Brain microvascular endothelial cell (primary cell): ENCODE results near the gene TFCP2L1.

Source experiments
- DNase-seq: peaks from one replicate; pipeline ENCODE4 v3.0.0-alpha.2; 2020
- H3K27ac ChIP-seq: fragments of 250-450 bp; sonication (Bioruptor Pico); 2 replicates; pipeline ENCODE4 v1.5.1; 2020; ENCODE audit warnings: mild to moderate bottlenecking, moderate library complexity
- H3K27me3 ChIP-seq: fragments of 250-450 bp; sonication (Bioruptor Pico); replicated peaks from 2 replicates; pipeline ENCODE4 v1.5.1; 2020; ENCODE audit warnings: mild to moderate bottlenecking
- H3K36me3 ChIP-seq: fragments of 250-450 bp; sonication (Bioruptor Pico); replicated peaks from 2 replicates; pipeline ENCODE4 v1.5.1; 2020; ENCODE audit warnings: mild to moderate bottlenecking
- H3K4me3 ChIP-seq: 2 replicates; pipeline ENCODE4 v1.5.1; 2011; ENCODE audit warnings: low read depth, mild to moderate bottlenecking, control low read depth, low read length, moderate library complexity
- CTCF ChIP-seq: IDR thresholded peaks from 2 replicates; pipeline ENCODE4 v1.5.1; 2011; ENCODE audit warnings: low read depth, mild to moderate bottlenecking, moderate library complexity, low read length, control low read depth, inconsistent platforms; ENCODE audit errors: missing control alignments
- in situ Hi-C: cut with HindIII; loops from 2 replicates; pipeline ENCODE4 v1.10.0; 2017; ENCODE audit warnings: low sequenced_read_pairs, low pct_ligation_motif_present

Gene TFCP2L1

GRCh38 chr2:121237336-121237979, 47.5 kb downstream of the TFCP2L1 start:
- no peak for TF ChIP-seq CTCF
- no peak overlapping the region for H3K27ac ChIP-seq
- H3K27me3 ChIP-seq: peaks cover 6% of the 10 kb centered on the region
- H3K36me3 ChIP-seq: no peaks in the 10 kb centered on the region
- DNase-seq: no peak
- H3K4me3 ChIP-seq: no peak overlapping the region
- in situ Hi-C loops: no loop called here

- no peak overlapping the region for H3K27ac ChIP-seq
- TF ChIP-seq CTCF: no peak
- H3K4me3 ChIP-seq: no peak overlapping the region
- DNase-seq: no peak
- H3K27me3 ChIP-seq: peaks cover 6% of the 10 kb centered on the region
- in situ Hi-C loops: no loop called here
- no peaks in the 10 kb centered on the region for H3K36me3 ChIP-seq
Measured at GRCh38 chr2:121236650-121237180, 48.3 kb downstream of the TFCP2L1 start.

GRCh38 chr2:121236101-121236640, 48.8 kb downstream of the TFCP2L1 start:
- in situ Hi-C loops: no loop called here
- no peak overlapping the region for H3K4me3 ChIP-seq
- no peak for TF ChIP-seq CTCF
- H3K27me3 ChIP-seq: peaks cover 6% of the 10 kb centered on the region
- H3K36me3 ChIP-seq: no peaks in the 10 kb centered on the region
- no peak overlapping the region for H3K27ac ChIP-seq
- no peak for DNase-seq

GRCh38 chr2:121235542-121235941, 49.5 kb downstream of the TFCP2L1 start:
- no peak overlapping the region for H3K4me3 ChIP-seq
- H3K27ac ChIP-seq: no peak overlapping the region
- no peak for DNase-seq
- no peaks in the 10 kb centered on the region for H3K36me3 ChIP-seq
- in situ Hi-C loops: no loop called here
- TF ChIP-seq CTCF: no peak
- peaks cover 3% of the 10 kb centered on the region for H3K27me3 ChIP-seq

- H3K27me3 ChIP-seq: no peaks in the 10 kb centered on the region
- no peaks in the 10 kb centered on the region for H3K36me3 ChIP-seq
- H3K27ac ChIP-seq: no peak overlapping the region
- H3K4me3 ChIP-seq: no peak overlapping the region
- in situ Hi-C loops: no loop called here
- no peak for TF ChIP-seq CTCF
- no peak for DNase-seq
Measured at GRCh38 chr2:121234791-121235190, 50.2 kb downstream of the TFCP2L1 start.
